H9 (cell line): ENCODE data around the gene NACC1. TPM values are rescaled to one million over a fixed set of nuclear protein-coding genes. Genes with fewer than 3 reads are reported as not detected.

Source experiments
- DNase-seq: peaks from one replicate; pipeline ENCODE4 v3.0.0-alpha.2; 2017
- H2AFZ ChIP-seq: one replicate; pipeline ENCODE4 v1.6.1; 2013; ENCODE audit warnings: mild to moderate bottlenecking, low read length, control low read depth, moderate library complexity
- H2AK5ac ChIP-seq: 2 replicates; pipeline ENCODE4 v1.6.1; 2013; ENCODE audit warnings: low read length, control low read depth, mixed read lengths; ENCODE audit not compliant: insufficient read length
- H2BK120ac ChIP-seq: one replicate; pipeline ENCODE4 v1.6.1; 2013; ENCODE audit warnings: low read depth, mild to moderate bottlenecking, low read length, control low read depth, inconsistent platforms; ENCODE audit not compliant: poor library complexity, severe bottlenecking
- H2BK12ac ChIP-seq: 2 replicates; pipeline ENCODE4 v1.6.1; 2013; ENCODE audit warnings: low read length, control low read depth, mixed read lengths, low read depth; ENCODE audit not compliant: insufficient read length
- H2BK15ac ChIP-seq: 2 replicates; pipeline ENCODE4 v1.6.1; 2013; ENCODE audit warnings: low read depth, low read length, control low read depth
- H2BK20ac ChIP-seq: one replicate; pipeline ENCODE4 v1.6.1; 2013; ENCODE audit warnings: low read depth, mild to moderate bottlenecking, low read length, control low read depth, inconsistent platforms; ENCODE audit not compliant: poor library complexity, severe bottlenecking
- H2BK5ac ChIP-seq: 2 replicates; pipeline ENCODE4 v1.6.1; 2013; ENCODE audit warnings: low read length, control low read depth, mixed read lengths; ENCODE audit not compliant: insufficient read length
- H3K14ac ChIP-seq: 2 replicates; pipeline ENCODE4 v1.6.1; 2013; ENCODE audit warnings: low read length, control low read depth; ENCODE audit not compliant: insufficient read depth
- H3K18ac ChIP-seq: 2 replicates; pipeline ENCODE4 v1.6.1; 2013; ENCODE audit warnings: low read depth, mild to moderate bottlenecking, mixed read lengths, low read length, control low read depth; ENCODE audit not compliant: insufficient read length
- H3K23ac ChIP-seq: 2 replicates; pipeline ENCODE4 v1.6.1; 2013; ENCODE audit warnings: low read length, control low read depth, mixed read lengths, low read depth; ENCODE audit not compliant: insufficient read length
- H3K23me2 ChIP-seq: 2 replicates; pipeline ENCODE4 v1.6.1; 2013; ENCODE audit warnings: low read depth, mild to moderate bottlenecking, mixed read lengths, low read length, control low read depth; ENCODE audit not compliant: insufficient read length, poor library complexity, severe bottlenecking
- H3K27ac ChIP-seq: 2 replicates; pipeline ENCODE4 v1.5.1; 2013; ENCODE audit warnings: low read length, control low read depth, mixed read lengths, low read depth; ENCODE audit not compliant: insufficient read length
- H3K27me3 ChIP-seq: 2 replicates; pipeline ENCODE4 v1.6.1; 2013; ENCODE audit warnings: low read length, control low read depth, inconsistent platforms; ENCODE audit not compliant: insufficient read depth
- H3K4ac ChIP-seq: 2 replicates; pipeline ENCODE4 v1.6.1; 2013; ENCODE audit warnings: low read depth, mild to moderate bottlenecking, control low read depth, inconsistent platforms, low read length, moderate library complexity
- H3K4me1 ChIP-seq: 2 replicates; pipeline ENCODE4 v1.6.1; 2013; ENCODE audit warnings: low read length, control low read depth, inconsistent platforms; ENCODE audit not compliant: insufficient read depth
- H3K4me2 ChIP-seq: 2 replicates; pipeline ENCODE4 v1.6.1; 2013; ENCODE audit warnings: low read length, control low read depth, mixed read lengths; ENCODE audit not compliant: insufficient read length, insufficient read depth
- H3K56ac ChIP-seq: 2 replicates; pipeline ENCODE4 v1.6.1; 2013; ENCODE audit warnings: low read depth, mild to moderate bottlenecking, mixed read lengths, low read length, control low read depth; ENCODE audit not compliant: insufficient read length
- H3K79me1 ChIP-seq: 2 replicates; pipeline ENCODE4 v1.6.1; 2013; ENCODE audit warnings: low read depth, mild to moderate bottlenecking, moderate library complexity, low read length, control low read depth, inconsistent platforms; ENCODE audit not compliant: insufficient read depth, poor library complexity, severe bottlenecking
- H3K79me2 ChIP-seq: 2 replicates; pipeline ENCODE4 v1.6.1; 2013; ENCODE audit warnings: low read length, control low read depth, inconsistent platforms; ENCODE audit not compliant: insufficient read depth
- H3K9ac ChIP-seq: 2 replicates; pipeline ENCODE4 v1.6.1; 2013; ENCODE audit warnings: low read length, control low read depth, mixed read lengths; ENCODE audit not compliant: insufficient read length; ENCODE audit errors: extremely low read depth
- H3K9me3 ChIP-seq: one replicate; pipeline ENCODE4 v1.6.1; 2013; ENCODE audit warnings: low read depth, low read length, inconsistent platforms; ENCODE audit not compliant: control insufficient read depth
- H3T11ph ChIP-seq: one replicate; pipeline ENCODE4 v1.6.1; 2013; ENCODE audit warnings: mild to moderate bottlenecking, low read length, control low read depth, inconsistent platforms
- H4K20me1 ChIP-seq: one replicate; pipeline ENCODE4 v1.6.1; 2013; ENCODE audit not compliant: control insufficient read depth, insufficient read length, insufficient read depth
- H4K5ac ChIP-seq: 2 replicates; pipeline ENCODE4 v1.6.1; 2013; ENCODE audit warnings: low read depth, mild to moderate bottlenecking, mixed read lengths, low read length, control low read depth; ENCODE audit not compliant: insufficient read length
- H4K8ac ChIP-seq: replicated peaks from 2 replicates; pipeline ENCODE4 v1.6.1; 2013; ENCODE audit warnings: low read length, control low read depth, mixed read lengths, low read depth; ENCODE audit not compliant: insufficient read length
- H4K91ac ChIP-seq: 2 replicates; pipeline ENCODE4 v1.6.1; 2013; ENCODE audit warnings: low read depth, mild to moderate bottlenecking, moderate library complexity, mixed read lengths, low read length, control low read depth; ENCODE audit not compliant: insufficient read length
- H3K27ac Mint-ChIP-seq, 3 experiments: 2 replicates in 2 of 3; 3 replicates in 1 of 3; pipeline ENCODE4 v1.8.0; 2020 to 2021; ENCODE audit warnings: mixed read lengths in 3 of 3, mild to moderate bottlenecking in 1 of 3, moderate library complexity in 1 of 3
- H3K27me3 Mint-ChIP-seq: 2 replicates; pipeline ENCODE4 v1.8.0; 2021; ENCODE audit warnings: low read depth, mild to moderate bottlenecking, moderate library complexity, mixed read lengths
- H3K36me3 Mint-ChIP-seq, 3 experiments: 2 replicates in 2 of 3; 3 replicates in 1 of 3; pipeline ENCODE4 v1.8.0; 2020 to 2021; ENCODE audit warnings: low read depth in 3 of 3, mixed read lengths in 3 of 3; ENCODE audit not compliant: insufficient read depth in 1 of 3
- H3K4me1 Mint-ChIP-seq, 2 experiments: 2 replicates each; pipeline ENCODE4 v1.8.0; 2020; ENCODE audit warnings: mixed read lengths in 2 of 2
- H3K4me3 Mint-ChIP-seq, 2 experiments: 2 replicates in 1 of 2; 3 replicates in 1 of 2; pipeline ENCODE4 v1.8.0; 2020 to 2021; ENCODE audit warnings: mild to moderate bottlenecking in 2 of 2, mixed read lengths in 2 of 2, moderate library complexity in 1 of 2
- H3K9me3 Mint-ChIP-seq, 2 experiments: 2 replicates in 1 of 2; 3 replicates in 1 of 2; pipeline ENCODE4 v1.8.0; 2020; ENCODE audit warnings: mild to moderate bottlenecking in 2 of 2, mixed read lengths in 2 of 2, moderate library complexity in 1 of 2
- WGBS: extraction: QIAGEN DNeasy Blood & Tissue Kit; methylation state at CpG from one replicate; pipeline ENCODE4 v1.1.7; 2013; ENCODE audit warnings: missing lambda C conversion rate, low lambda C conversion rate, mixed read lengths; ENCODE audit not compliant: insufficient read length; ENCODE audit errors: extremely low coverage; 5-methylcytosine and 5-hydroxymethylcytosine counted together
- total RNA-seq: library from RNA; stranded (reverse); gene quantifications from 2 replicates; pipeline ENCODE4 v1.2.1, GENCODE V29; 2021
- TF ChIP-seq, protein P1 (sequence below): fragments of 200-600 bp; sonication (generic); conservative IDR thresholded peaks from 3 replicates; pipeline ENCODE4 v1.8.0; 2021; ENCODE audit warnings: antibody characterized with exemption, mild to moderate bottlenecking

NACC1 gene
- total RNA-seq, 1 experiment from 2014 or later: 198 TPM

DNA sequence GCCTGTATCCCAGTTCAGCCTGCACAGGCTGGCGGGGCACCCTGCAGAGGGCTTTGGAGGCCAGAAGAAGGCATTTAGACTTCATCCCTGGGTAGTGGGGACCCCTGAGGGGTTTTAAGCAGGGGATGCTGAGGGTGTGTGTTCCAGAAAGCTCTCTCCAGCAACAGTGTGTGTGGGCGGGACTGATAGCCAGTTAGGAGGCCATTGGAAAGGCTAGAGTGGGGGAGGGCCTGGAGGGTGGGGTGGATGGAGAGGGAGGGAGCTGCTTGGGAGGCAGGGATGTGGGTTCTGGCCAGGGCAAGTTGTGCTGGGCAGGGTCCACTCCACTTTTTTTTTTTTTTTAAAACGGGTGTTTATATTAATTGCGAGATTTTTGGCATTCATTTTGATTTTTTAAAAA is 43.7 kb upstream of the NACC1 start:
- Mint-ChIP-seq H3K9me3 (no peaks in the 10 kb centered on the region), H3K36me3 (peaks cover 0 to 1% (median 0%) of the 10 kb centered on the region in 3 experiments; a peak in 1 of 7 replicates), H3K4me1 (peaks cover 15 to 44% of the 10 kb centered on the region in 2 experiments), H3K27ac (no peak overlapping the region), H3K4me3 (no peak overlapping the region), H3K27me3 (peaks cover 76% of the 10 kb centered on the region)
- Histone ChIP-seq H3K4me2 (no peak overlapping the region), H3K4me1 (peaks cover 7% of the 10 kb centered on the region; the same call in 1 of the 2 replicates), H3K79me1 (no peaks in the 10 kb centered on the region), H4K20me1 (no peaks in the 10 kb centered on the region), H2AFZ (no peak overlapping the region), H2AK5ac (no peak overlapping the region), H3K79me2 (no peaks in the 10 kb centered on the region), H2BK5ac (no peak overlapping the region), H4K91ac (no peak overlapping the region), H3K27ac (no peak overlapping the region), H3K23me2 (peaks cover 3% of the 10 kb centered on the region), H2BK120ac (no peak overlapping the region), H2BK20ac (no peak overlapping the region), H2BK12ac (no peak overlapping the region), H3K9me3 (no peaks in the 10 kb centered on the region), H2BK15ac (no peak overlapping the region), H3K4ac (no peak overlapping the region), H3T11ph (no peak overlapping the region), H3K14ac (no peak overlapping the region), H3K27me3 (peaks cover 2% of the 10 kb centered on the region; the same call in 1 of the 2 replicates), H3K18ac (no peak overlapping the region), H3K9ac (no peak overlapping the region), H3K23ac (no peak overlapping the region), H3K56ac (no peak overlapping the region), H4K8ac (no peak overlapping the region), H4K5ac (no peak overlapping the region)
- no peak for DNase-seq
- no CpG with 5 or more reads among the region's 4 CpGs for WGBS
- TF ChIP-seq, protein P1, sequence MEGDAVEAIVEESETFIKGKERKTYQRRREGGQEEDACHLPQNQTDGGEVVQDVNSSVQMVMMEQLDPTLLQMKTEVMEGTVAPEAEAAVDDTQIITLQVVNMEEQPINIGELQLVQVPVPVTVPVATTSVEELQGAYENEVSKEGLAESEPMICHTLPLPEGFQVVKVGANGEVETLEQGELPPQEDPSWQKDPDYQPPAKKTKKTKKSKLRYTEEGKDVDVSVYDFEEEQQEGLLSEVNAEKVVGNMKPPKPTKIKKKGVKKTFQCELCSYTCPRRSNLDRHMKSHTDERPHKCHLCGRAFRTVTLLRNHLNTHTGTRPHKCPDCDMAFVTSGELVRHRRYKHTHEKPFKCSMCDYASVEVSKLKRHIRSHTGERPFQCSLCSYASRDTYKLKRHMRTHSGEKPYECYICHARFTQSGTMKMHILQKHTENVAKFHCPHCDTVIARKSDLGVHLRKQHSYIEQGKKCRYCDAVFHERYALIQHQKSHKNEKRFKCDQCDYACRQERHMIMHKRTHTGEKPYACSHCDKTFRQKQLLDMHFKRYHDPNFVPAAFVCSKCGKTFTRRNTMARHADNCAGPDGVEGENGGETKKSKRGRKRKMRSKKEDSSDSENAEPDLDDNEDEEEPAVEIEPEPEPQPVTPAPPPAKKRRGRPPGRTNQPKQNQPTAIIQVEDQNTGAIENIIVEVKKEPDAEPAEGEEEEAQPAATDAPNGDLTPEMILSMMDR: no peak
